ENCODE data around the gene HCAR2. TPM values are rescaled to one million over a fixed set of nuclear protein-coding genes. Genes with fewer than 3 reads are reported as not detected.

The HCAR2 gene
- total RNA-seq, 4 donors from 2014 or later = not detected

DNA sequence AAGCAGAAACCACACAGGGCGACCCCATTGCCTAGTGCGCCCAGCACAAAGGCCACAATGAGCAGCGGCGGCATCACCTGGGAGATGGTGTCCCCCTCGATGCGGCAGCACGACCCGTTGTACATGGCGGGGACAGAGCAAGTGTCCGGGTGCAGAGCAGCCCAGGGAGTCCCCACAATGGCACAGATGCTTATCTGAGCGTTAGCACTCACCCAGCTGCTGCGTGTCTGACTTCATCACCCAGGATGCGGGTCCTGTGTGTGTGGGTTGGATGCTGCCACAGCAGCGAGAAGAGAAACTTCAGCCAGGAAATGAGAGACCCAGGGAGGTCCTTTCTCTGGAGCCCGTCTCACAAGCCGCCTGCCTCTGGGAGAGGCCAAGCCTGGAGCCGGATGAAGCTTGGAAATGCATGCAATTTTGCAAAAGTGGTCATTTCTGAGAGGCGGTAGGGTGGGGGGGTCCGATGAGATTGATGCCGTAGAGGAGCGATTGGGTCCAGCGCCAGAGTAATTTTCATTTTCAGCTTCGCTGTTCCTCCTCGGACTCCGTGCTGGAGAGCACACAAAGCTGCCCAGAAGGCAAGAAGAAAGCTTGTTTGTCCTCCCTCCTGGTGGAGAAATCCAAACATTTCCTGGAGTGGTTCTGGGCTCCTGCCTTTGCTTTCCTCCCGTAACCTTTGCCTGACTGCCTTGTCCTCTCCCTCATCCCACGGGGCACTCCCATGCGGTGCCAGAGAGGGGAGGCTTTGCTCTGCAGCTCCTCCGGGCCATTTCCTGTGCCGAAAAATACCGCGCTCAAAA lies 27.3 kb upstream of the HCAR2 start, which contains the start of gene HCAR1:
Gene HCAR1 (minus strand): TSS at position 630 of the 800 bp plus-strand sequence. CDS start 505 bp downstream, at position 125.
- Histone ChIP-seq H3K27me3 (no peaks in the 10 kb centered on the region), H3K36me3 (no peaks in the 10 kb centered on the region), H3K27ac (peak within 1 kb of the TSS; percentile 46 to 81 (median 64)), H3K9me3 (no peaks in the 10 kb centered on the region), H3K4me1 (peaks cover 6 to 58% of the 10 kb centered on the region in 2 donors), H3K4me3 (replicated peaks in 1 of 3) (peak within 1 kb of the TSS in 1 of 3 donors; percentile 12)
- WGBS, 2 donors = 24 to 33% methylated on average over 22 to 32 of the region's 32 CpGs
- intact Hi-C loops (cut with DNase I) = loop anchor here (10.0 kb wide), 1 partner anchor 86 kb away; no protein-coding TSS in a partner anchor
- DNase-seq = peak; percentile 61 to 68
- peak in 1 of 2 donors; percentile 20 for TF ChIP-seq POLR2A (IDR thresholded peaks at IDR 0.05)
- TF ChIP-seq, protein P1, sequence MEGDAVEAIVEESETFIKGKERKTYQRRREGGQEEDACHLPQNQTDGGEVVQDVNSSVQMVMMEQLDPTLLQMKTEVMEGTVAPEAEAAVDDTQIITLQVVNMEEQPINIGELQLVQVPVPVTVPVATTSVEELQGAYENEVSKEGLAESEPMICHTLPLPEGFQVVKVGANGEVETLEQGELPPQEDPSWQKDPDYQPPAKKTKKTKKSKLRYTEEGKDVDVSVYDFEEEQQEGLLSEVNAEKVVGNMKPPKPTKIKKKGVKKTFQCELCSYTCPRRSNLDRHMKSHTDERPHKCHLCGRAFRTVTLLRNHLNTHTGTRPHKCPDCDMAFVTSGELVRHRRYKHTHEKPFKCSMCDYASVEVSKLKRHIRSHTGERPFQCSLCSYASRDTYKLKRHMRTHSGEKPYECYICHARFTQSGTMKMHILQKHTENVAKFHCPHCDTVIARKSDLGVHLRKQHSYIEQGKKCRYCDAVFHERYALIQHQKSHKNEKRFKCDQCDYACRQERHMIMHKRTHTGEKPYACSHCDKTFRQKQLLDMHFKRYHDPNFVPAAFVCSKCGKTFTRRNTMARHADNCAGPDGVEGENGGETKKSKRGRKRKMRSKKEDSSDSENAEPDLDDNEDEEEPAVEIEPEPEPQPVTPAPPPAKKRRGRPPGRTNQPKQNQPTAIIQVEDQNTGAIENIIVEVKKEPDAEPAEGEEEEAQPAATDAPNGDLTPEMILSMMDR (IDR thresholded peaks at IDR 0.05) = peak in 4 of 6 experiments; percentile 23 to 47 (median 33)

DNA sequence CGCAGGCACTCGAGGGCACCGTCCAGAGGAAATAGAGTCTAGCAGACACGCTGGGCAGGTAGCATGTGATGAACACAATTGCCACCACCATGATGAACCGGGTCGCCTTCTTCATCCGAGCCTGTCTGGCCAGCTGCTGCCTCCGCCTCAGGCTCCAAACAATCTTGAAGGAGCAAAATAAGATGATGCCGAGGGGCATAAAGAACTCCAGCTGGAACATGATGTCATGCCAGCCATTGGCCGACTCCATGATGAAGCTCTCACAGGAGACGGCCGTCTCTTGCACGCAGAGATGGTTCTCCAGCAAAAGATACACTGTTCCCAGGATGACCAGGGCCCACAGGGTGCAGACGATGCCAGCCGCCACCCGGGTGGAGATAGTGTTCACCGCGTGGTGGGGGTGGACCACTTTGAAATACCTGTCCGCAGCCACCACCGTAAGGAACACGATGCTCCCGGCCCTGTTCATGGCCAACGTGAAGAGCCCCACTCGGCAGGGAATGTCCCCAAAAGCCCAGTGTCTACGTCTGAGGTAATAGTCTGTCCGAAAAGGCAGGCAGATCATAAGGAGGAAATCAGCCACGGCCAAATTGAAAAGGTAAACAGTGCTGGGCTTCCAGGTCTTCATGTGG lies 26.5 kb upstream of the HCAR2 start:
- Histone ChIP-seq H3K4me1 (peaks cover 9 to 65% of the 10 kb centered on the region in 2 donors), H3K27ac (peak overlapping the region in 2 of 3 donors; percentile 64 to 81), H3K9me3 (no peaks in the 10 kb centered on the region), H3K4me3 (replicated peaks in 1 of 3) (peak overlapping the region in 1 of 3 donors; percentile 12), H3K27me3 (no peaks in the 10 kb centered on the region), H3K36me3 (no peaks in the 10 kb centered on the region)
- 86 to 92% methylated on average over 24 to 27 of the region's 27 CpGs for whole genome bisulfite sequencing, 2 donors
- TF ChIP-seq POLR2A (IDR thresholded peaks at IDR 0.05) = no peak
- TF ChIP-seq, protein P1 (IDR thresholded peaks at IDR 0.05) = no peak
- no peak for DNase-seq
- intact Hi-C loops (cut with DNase I) = loop anchor here (10.0 kb wide), 1 partner anchor 85 kb away; no protein-coding TSS in a partner anchor

DNA sequence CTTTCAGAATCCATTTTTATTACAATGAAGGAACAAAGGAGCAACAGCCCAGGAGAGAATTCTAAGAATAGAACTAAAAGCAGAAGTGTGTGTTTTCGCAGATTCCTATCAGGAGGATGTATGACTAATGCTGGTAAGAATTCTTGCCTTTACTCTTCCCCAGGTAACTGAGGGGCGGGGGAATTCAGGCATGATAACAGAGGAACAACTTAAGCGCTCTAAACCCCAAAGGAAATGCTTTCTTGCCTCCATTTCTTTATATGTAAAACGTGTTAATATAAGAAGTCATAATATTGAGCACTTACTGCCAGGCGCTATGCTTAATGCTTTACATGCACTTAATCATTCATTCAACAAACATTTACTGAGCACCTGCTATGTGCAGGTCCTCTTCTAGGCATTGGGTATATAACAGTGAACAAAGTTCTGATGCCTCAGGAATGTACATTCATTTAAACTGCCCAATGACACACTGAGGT lies 23.0 kb upstream of the HCAR2 start:
- Histone ChIP-seq H3K9me3 (no peaks in the 10 kb centered on the region), H3K4me3 (replicated peaks in 1 of 3) (no peak overlapping the region), H3K36me3 (no peaks in the 10 kb centered on the region), H3K27ac (peak overlapping the region in 2 of 3 donors; percentile 60 to 79), H3K27me3 (no peaks in the 10 kb centered on the region), H3K4me1 (peaks cover 11 to 56% of the 10 kb centered on the region in 2 donors)
- peak; percentile 22 to 46 for DNase-seq
- TF ChIP-seq, protein P1 (IDR thresholded peaks at IDR 0.05) = no peak
- no peak for TF ChIP-seq POLR2A (IDR thresholded peaks at IDR 0.05)
- 63 to 65% methylated on average over 5 of the region's 5 CpGs for WGBS, 2 donors
- intact Hi-C loops (cut with DNase I) = no loop called here

DNA sequence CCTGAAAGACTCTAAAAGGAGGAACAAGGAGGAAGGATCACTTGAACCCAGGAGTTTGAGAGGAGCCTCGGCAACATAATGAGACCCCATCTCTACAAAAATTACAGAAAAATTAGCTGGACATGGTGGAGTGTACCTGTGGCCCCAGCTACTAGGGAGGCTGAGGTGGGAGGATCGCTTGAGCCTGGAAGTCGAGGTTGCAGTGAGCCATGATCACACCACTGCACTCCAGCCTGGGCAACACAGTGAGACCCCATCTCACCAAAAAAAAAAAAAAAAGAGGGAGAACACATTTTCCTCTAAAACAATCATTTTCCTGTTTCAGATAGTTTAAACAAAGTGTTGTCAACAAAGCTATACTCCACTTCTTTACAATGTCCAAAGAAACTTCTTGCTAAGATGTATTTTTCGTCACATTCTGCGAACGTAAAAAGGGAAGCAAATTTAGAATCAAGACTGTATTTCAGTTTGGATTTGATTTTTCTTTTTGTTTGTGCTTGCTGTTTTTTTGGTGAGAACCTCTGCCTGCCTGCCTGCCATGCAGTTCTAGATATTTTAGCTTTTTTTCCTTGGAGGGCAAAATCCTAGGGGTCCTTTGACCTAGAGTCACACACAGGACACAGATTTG lies 22.4 kb upstream of the HCAR2 start:
- Histone ChIP-seq H3K36me3 (no peaks in the 10 kb centered on the region), H3K27me3 (no peaks in the 10 kb centered on the region), H3K9me3 (no peaks in the 10 kb centered on the region), H3K4me1 (peaks cover 11 to 52% of the 10 kb centered on the region in 2 donors), H3K27ac (peak overlapping the region in 2 of 3 donors; percentile 60 to 79), H3K4me3 (replicated peaks in 1 of 3) (no peak overlapping the region)
- intact Hi-C loops (cut with DNase I) = no loop called here
- no peak for TF ChIP-seq POLR2A (IDR thresholded peaks at IDR 0.05)
- TF ChIP-seq, protein P1 (IDR thresholded peaks at IDR 0.05) = no peak
- 89 to 90% methylated on average over 6 of the region's 6 CpGs for WGBS, 2 donors
- no peak for DNase-seq
